Endothelial cell of umbilical vein (primary cell): Measurements from ENCODE around the gene CEP250.

Experiments
- EZH2 ChIP-seq: IDR thresholded peaks from 2 replicates; pipeline ENCODE4 v1.6.1; 2012; ENCODE audit warnings: borderline replicate concordance, low read depth, mild to moderate bottlenecking, moderate library complexity, low read length, inconsistent platforms; ENCODE audit not compliant: severe bottlenecking
- POLR2A ChIP-seq: IDR thresholded peaks from 2 replicates; pipeline ENCODE4 v1.6.1; 2012; ENCODE audit warnings: low read depth, mild to moderate bottlenecking, control low read depth, low read length
- POLR2AphosphoS5 ChIP-seq: IDR thresholded peaks from 2 replicates; pipeline ENCODE4 v1.6.1; 2012; ENCODE audit warnings: low read depth, mild to moderate bottlenecking, control low read depth, low read length, moderate library complexity; ENCODE audit not compliant: insufficient read depth
- TF ChIP-seq, protein P1 (sequence below), 2 donors: IDR thresholded peaks; 1 replicate in 1 of 2; 2 replicates in 1 of 2; pipeline ENCODE4 v1.5.1; 2011; ENCODE audit warnings: low read length in 2 of 2, mild to moderate bottlenecking in 2 of 2, moderate library complexity in 2 of 2, control low read depth in 1 of 2, inconsistent platforms in 1 of 2, low read depth in 1 of 2; ENCODE audit not compliant: insufficient read depth in 1 of 2; ENCODE audit errors: extremely low read depth in 1 of 2
- TF ChIP-seq, protein P2 (sequence below): IDR thresholded peaks from 2 replicates; pipeline ENCODE4 v1.6.1; 2011; ENCODE audit not compliant: insufficient read depth, insufficient read length

GRCh38 chr20:35410613-35411012 lies 44.8 kb upstream of the CEP250 start:
- TF ChIP-seq, protein P1, sequence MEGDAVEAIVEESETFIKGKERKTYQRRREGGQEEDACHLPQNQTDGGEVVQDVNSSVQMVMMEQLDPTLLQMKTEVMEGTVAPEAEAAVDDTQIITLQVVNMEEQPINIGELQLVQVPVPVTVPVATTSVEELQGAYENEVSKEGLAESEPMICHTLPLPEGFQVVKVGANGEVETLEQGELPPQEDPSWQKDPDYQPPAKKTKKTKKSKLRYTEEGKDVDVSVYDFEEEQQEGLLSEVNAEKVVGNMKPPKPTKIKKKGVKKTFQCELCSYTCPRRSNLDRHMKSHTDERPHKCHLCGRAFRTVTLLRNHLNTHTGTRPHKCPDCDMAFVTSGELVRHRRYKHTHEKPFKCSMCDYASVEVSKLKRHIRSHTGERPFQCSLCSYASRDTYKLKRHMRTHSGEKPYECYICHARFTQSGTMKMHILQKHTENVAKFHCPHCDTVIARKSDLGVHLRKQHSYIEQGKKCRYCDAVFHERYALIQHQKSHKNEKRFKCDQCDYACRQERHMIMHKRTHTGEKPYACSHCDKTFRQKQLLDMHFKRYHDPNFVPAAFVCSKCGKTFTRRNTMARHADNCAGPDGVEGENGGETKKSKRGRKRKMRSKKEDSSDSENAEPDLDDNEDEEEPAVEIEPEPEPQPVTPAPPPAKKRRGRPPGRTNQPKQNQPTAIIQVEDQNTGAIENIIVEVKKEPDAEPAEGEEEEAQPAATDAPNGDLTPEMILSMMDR (IDR thresholded peaks at IDR 0.05; ENCODE audit: extremely low read depth in 1 of 2, insufficient read depth in 1 of 2, low read depth in 1 of 2, low read length in 2 of 2), result no peak
- TF ChIP-seq POLR2AphosphoS5, result no peak
- TF ChIP-seq POLR2A, result no peak
- TF ChIP-seq EZH2, result no peak
- TF ChIP-seq, protein P2, sequence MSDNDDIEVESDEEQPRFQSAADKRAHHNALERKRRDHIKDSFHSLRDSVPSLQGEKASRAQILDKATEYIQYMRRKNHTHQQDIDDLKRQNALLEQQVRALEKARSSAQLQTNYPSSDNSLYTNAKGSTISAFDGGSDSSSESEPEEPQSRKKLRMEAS, result no peak
